Endothelial cell of umbilical vein (primary cell): ENCODE data around the gene RLN3. TPM values are rescaled to one million over a fixed set of nuclear protein-coding genes. Genes with fewer than 3 reads are reported as not detected.

ENCODE experiments used
- BruUV-seq: library from RNA; stranded (reverse); fragments of 400-500 nt; replicated peaks from 2 replicates; lab custom pipeline; 2021; lab: Mats Ljungman, UMichigan
- CTCF ChIA-PET: fragments of 300-600, 350-600 bp; sonication (Branson Sonifier 250); formaldehyde crosslinking; loops from one replicate; lab custom pipeline; 2021; ENCODE audit warnings: antibody characterized with exemption, inconsistent platforms; lab: Charles Lee
- POLR2A ChIA-PET: fragments of 300-600, 350-600 bp; sonication (Branson Sonifier 250); formaldehyde crosslinking; loops from one replicate; lab custom pipeline; 2021; ENCODE audit warnings: antibody characterized with exemption, inconsistent platforms; lab: Charles Lee
- DNase-seq: peaks from one replicate; pipeline ENCODE4 v3.0.0-alpha.2; 2011; ENCODE audit warnings: low read depth, low spot score
- FAIRE-seq: peaks from 2 replicates; lab custom pipeline; 2011; peaks lifted over from hg19 to GRCh38; lab: Jason Lieb, UNC
- H2AFZ ChIP-seq: 2 replicates; pipeline ENCODE4 v1.6.0; 2012; ENCODE audit warnings: low read depth, low read length, control low read depth, inconsistent platforms
- H3K27ac ChIP-seq: 2 replicates; pipeline ENCODE4 v1.5.1; 2011; ENCODE audit warnings: low read depth, mild to moderate bottlenecking, control low read depth, low read length, moderate library complexity; ENCODE audit not compliant: insufficient read depth
- H3K27me3 ChIP-seq, 2 experiments: 2 replicates each; pipeline versions ENCODE4 v1.6.0 to v1.6.1; 2011; ENCODE audit warnings: low read length in 2 of 2, mixed read lengths in 1 of 2; ENCODE audit not compliant: control insufficient read depth in 2 of 2, insufficient read depth in 2 of 2
- H3K36me3 ChIP-seq, 2 experiments: 2 replicates in 1 of 2; 3 replicates in 1 of 2; pipeline ENCODE4 v1.5.1; 2011; ENCODE audit warnings: low read length in 2 of 2, mild to moderate bottlenecking in 1 of 2, moderate library complexity in 1 of 2; ENCODE audit not compliant: control insufficient read depth in 2 of 2, insufficient read depth in 2 of 2; ENCODE audit errors: extremely low read depth in 1 of 2
- H3K4me1 ChIP-seq: 3 replicates; pipeline ENCODE4 v1.5.1; 2011; ENCODE audit warnings: mild to moderate bottlenecking, low read length; ENCODE audit not compliant: control insufficient read depth, insufficient read depth; ENCODE audit errors: extremely low read depth
- H3K4me2 ChIP-seq: 2 replicates; pipeline ENCODE4 v1.6.1; 2011; ENCODE audit warnings: low read length, control low read depth, mixed read lengths; ENCODE audit not compliant: insufficient read depth
- H3K4me3 ChIP-seq, 3 experiments: fragments of 200-600 bp in 1 of 3; sonication (generic), shearing (Covaris generic) in 1 of 3; replicated peaks in 1 of 3; 2 replicates each; pipeline ENCODE4 v1.5.1; 2011 to 2016; ENCODE audit warnings: control low read depth in 3 of 3, low read length in 3 of 3, mild to moderate bottlenecking in 2 of 3, inconsistent platforms in 1 of 3, low read depth in 1 of 3, moderate library complexity in 1 of 3; ENCODE audit not compliant: insufficient read depth in 1 of 3
- H3K79me2 ChIP-seq: 2 replicates; pipeline ENCODE4 v1.6.0; 2012; ENCODE audit warnings: low read length, inconsistent platforms; ENCODE audit not compliant: control insufficient read depth, insufficient read depth
- H3K9ac ChIP-seq: replicated peaks from 2 replicates; pipeline ENCODE3; 2011; ENCODE audit warnings: low read length, control low read depth; ENCODE audit not compliant: insufficient read depth; ENCODE audit errors: extremely low read depth
- H3K9me1 ChIP-seq: replicated peaks from 3 replicates; pipeline ENCODE4 v1.6.0; 2011; ENCODE audit warnings: mild to moderate bottlenecking, low read length; ENCODE audit not compliant: control insufficient read depth, insufficient read depth; ENCODE audit errors: extremely low read depth
- H3K9me3 ChIP-seq: replicated peaks from 2 replicates; pipeline ENCODE4 v1.5.1; 2012; ENCODE audit warnings: low read length, inconsistent platforms; ENCODE audit not compliant: control insufficient read depth, insufficient read depth
- H4K20me1 ChIP-seq: replicated peaks from 2 replicates; pipeline ENCODE3; 2011; ENCODE audit warnings: mild to moderate bottlenecking, low read length; ENCODE audit not compliant: control insufficient read depth, insufficient read depth; ENCODE audit errors: extremely low read depth
- CTCF ChIP-seq, 2 donors: IDR thresholded peaks; 1 replicate in 1 of 2; 2 replicates in 1 of 2; pipeline ENCODE4 v1.5.1; 2011; ENCODE audit warnings: low read length in 2 of 2, mild to moderate bottlenecking in 2 of 2, moderate library complexity in 2 of 2, control low read depth in 1 of 2, inconsistent platforms in 1 of 2, low read depth in 1 of 2; ENCODE audit not compliant: insufficient read depth in 1 of 2; ENCODE audit errors: extremely low read depth in 1 of 2
- FOS ChIP-seq: IDR thresholded peaks from 2 replicates; pipeline ENCODE4 v1.6.1; 2011; ENCODE audit warnings: mild to moderate bottlenecking, low read length, moderate library complexity, borderline replicate concordance; ENCODE audit not compliant: insufficient read depth
- JUN ChIP-seq: IDR thresholded peaks from 2 replicates; pipeline ENCODE4 v1.6.1; 2011; ENCODE audit warnings: borderline replicate concordance, low read depth; ENCODE audit not compliant: insufficient read length, insufficient read depth
- MAX ChIP-seq: IDR thresholded peaks from 2 replicates; pipeline ENCODE4 v1.6.1; 2011; ENCODE audit not compliant: insufficient read depth, insufficient read length
- POLR2AphosphoS5 ChIP-seq: IDR thresholded peaks from 2 replicates; pipeline ENCODE4 v1.6.1; 2012; ENCODE audit warnings: low read depth, mild to moderate bottlenecking, control low read depth, low read length, moderate library complexity; ENCODE audit not compliant: insufficient read depth
- dilution Hi-C: fragments of 300-500 bp; cut with MboI; formaldehyde crosslinking; loops from one replicate; pipeline ENCODE4 v1.15.0; 2019; ENCODE audit warnings: low sequenced_read_pairs; ENCODE audit not compliant: extremely low pct_ligation_motif_present
- intact Hi-C: fragments of 100-400 bp; cut with micrococcal nuclease; formaldehyde crosslinking; loops from one replicate; pipeline ENCODE4 v1.10.0; 2022
- polyA plus RNA-seq, 4 experiments: library from polyadenylated mRNA; depleted of rRNA in 3 of 4; stranded (reverse) in 3 of 4; unstranded in 1 of 4; fragments of >200 nt; gene quantifications; 2 replicates each; pipeline versions ENCODE4 v1.2.1 to v1.2.3, GENCODE V29; 2011 to 2012; ENCODE audit warnings: missing spikeins in 1 of 4
- total RNA-seq: library from RNA; stranded (reverse); gene quantifications from 2 replicates; pipeline ENCODE4 v1.2.3, GENCODE V29; 2021

RLN3 gene
- total and polyA plus RNA-seq, 2 donors (not counting 3 experiments of a cell fraction or from before 2014, with no cell fraction given), result not detected

GRCh38 chr19:14073925-14074838, 46.2 kb downstream of the RLN3 start:
- CTCF ChIA-PET, result interaction anchor here (0.8 to 6.6 kb wide), 11 partner anchors 15 to 274 kb away, joined by 3 to 74 read pairs (median 6); partner anchors contain the start of genes ASF1B, IL27RA and NANOS3
- Histone ChIP-seq H4K20me1 (no peaks in the 10 kb centered on the region), H3K4me3 (peak overlapping the region; percentile 29 to 43 (median 34)), H2AFZ (peak overlapping the region; percentile 86), H3K27ac (no peak overlapping the region), H3K4me2 (peak overlapping the region; percentile 79), H3K27me3 (no peaks in the 10 kb centered on the region), H3K4me1 (peaks cover 26% of the 10 kb centered on the region), H3K9me1 (no peaks in the 10 kb centered on the region), H3K9me3 (no peaks in the 10 kb centered on the region), H3K9ac (peak overlapping the region; percentile 3), H3K79me2 (no peaks in the 10 kb centered on the region), H3K36me3 (no peaks in the 10 kb centered on the region)
- TF ChIP-seq JUN, result no peak
- no peak for TF ChIP-seq CTCF (IDR thresholded peaks at IDR 0.05; ENCODE audit: extremely low read depth in 1 of 2, insufficient read depth in 1 of 2, low read depth in 1 of 2, low read length in 2 of 2)
- TF ChIP-seq FOS, result no peak
- no peak for TF ChIP-seq POLR2AphosphoS5
- TF ChIP-seq MAX, result no peak
- POLR2A ChIA-PET, result no interaction called here
- intact Hi-C loops (loop anchor here (1.0 to 5.0 kb wide), 3 partner anchors 41 to 287 kb away; partner anchors contain the start of gene ASF1B), dilution Hi-C loops (no loop called here)
- no peak for FAIRE-seq
- DNase-seq, result peak; percentile 26
- no TSS peak for BruUV-seq
